ENCODE data around the gene COL28A1.

COL28A1 gene

DNA sequence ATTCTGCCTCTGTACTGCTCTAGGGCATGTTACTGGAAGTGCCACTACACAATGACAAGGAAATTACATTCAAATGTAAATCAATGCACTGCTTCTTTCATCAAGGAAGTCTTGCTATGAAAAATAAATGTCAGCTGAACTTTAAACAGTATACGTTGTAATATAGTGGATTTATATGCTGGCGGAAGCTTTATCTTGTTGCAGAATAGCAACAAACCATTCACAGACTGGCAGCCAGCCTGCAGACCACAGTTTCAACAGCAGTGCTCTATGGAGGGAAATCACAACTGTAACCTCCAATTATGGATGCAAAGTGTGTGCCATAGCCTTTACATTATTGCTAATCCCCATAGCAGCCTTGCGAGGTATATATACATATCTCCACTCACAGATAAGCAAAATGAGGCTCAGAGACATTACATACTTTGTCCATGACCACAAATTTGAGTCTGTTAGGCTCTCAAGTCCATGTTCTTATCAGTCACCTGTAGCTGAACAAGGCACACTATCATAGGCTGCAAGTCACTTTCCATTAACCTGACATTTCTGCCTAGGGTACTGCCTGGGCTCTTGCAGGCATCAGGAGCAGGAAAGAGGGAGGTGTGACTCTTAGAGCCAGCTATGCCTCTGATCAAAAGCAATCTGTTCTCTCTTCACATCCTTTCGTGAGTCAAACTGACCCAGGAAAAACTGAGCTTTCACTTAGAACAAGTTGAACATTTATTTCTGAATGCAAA lies 22.6 kb downstream of the COL28A1 start:
- Mint-ChIP-seq H3K27ac (no peak overlapping the region), H3K4me3 (no peak overlapping the region), H3K4me1 (no peaks in the 10 kb centered on the region), H3K27me3 (no peaks in the 10 kb centered on the region), H3K9me3 (no peaks in the 10 kb centered on the region)
- no peak for ATAC-seq
- no peak for DNase-seq

GRCh38 chr7:7510794-7511193 lies 24.9 kb downstream of the COL28A1 start:
- ATAC-seq: no peak
- Mint-ChIP-seq H3K4me1 (no peaks in the 10 kb centered on the region), H3K27ac (no peak overlapping the region), H3K9me3 (no peaks in the 10 kb centered on the region), H3K27me3 (no peaks in the 10 kb centered on the region), H3K4me3 (no peak overlapping the region)
- no peak for DNase-seq

GRCh38 chr7:7505915-7506314 lies 29.8 kb downstream of the COL28A1 start:
- H3K27me3 Mint-ChIP-seq: no peaks in the 10 kb centered on the region
- no peak overlapping the region for H3K4me3 Mint-ChIP-seq
- H3K27ac Mint-ChIP-seq: no peak overlapping the region
- no peaks in the 10 kb centered on the region for H3K4me1 Mint-ChIP-seq
- DNase-seq (no peak), ATAC-seq (no peak)
- no peaks in the 10 kb centered on the region for H3K9me3 Mint-ChIP-seq

GRCh38 chr7:7504910-7505704 lies 30.6 kb downstream of the COL28A1 start:
- no peaks in the 10 kb centered on the region for H3K27me3 Mint-ChIP-seq

GRCh38 chr7:7499892-7500291 lies 35.8 kb downstream of the COL28A1 start:
- no peaks in the 10 kb centered on the region for H3K27me3 Mint-ChIP-seq
- no peak for DNase-seq
- H3K4me3 Mint-ChIP-seq: no peak overlapping the region
- no peak overlapping the region for H3K27ac Mint-ChIP-seq
- no peaks in the 10 kb centered on the region for H3K9me3 Mint-ChIP-seq
- no peak for ATAC-seq
- H3K4me1 Mint-ChIP-seq: no peaks in the 10 kb centered on the region

More at GRCh38 chr7:7504910-7505704, 30.6 kb downstream of the COL28A1 start:
- Mint-ChIP-seq H3K27ac (no peak overlapping the region), H3K4me1 (no peaks in the 10 kb centered on the region), H3K9me3 (no peaks in the 10 kb centered on the region), H3K4me3 (no peak overlapping the region)
- DNase-seq (no peak), ATAC-seq (no peak)

DNA sequence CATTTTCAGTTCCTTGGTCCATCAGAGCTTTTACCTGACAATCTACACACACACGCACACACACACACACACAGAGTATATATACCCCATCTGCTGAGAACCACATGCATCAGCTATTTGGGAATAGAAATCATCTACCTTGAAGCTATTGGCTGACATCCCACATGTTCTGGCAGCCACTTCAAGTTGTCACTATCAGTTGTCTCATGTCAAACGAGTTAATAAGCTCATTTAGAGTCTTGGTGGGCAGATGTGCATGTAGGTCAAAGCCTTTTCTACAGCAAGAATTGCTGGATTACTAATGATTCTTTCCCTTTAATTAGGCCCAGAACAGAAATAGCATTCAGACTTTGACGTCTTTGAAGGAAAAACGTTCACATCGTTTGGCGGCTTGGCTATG lies 36.8 kb downstream of the COL28A1 start:
- H3K4me3 Mint-ChIP-seq: no peak overlapping the region
- H3K4me1 Mint-ChIP-seq: no peaks in the 10 kb centered on the region
- no peaks in the 10 kb centered on the region for H3K9me3 Mint-ChIP-seq
- H3K27me3 Mint-ChIP-seq: no peaks in the 10 kb centered on the region
- DNase-seq: no peak
- ATAC-seq: no peak
- no peak overlapping the region for H3K27ac Mint-ChIP-seq

DNA sequence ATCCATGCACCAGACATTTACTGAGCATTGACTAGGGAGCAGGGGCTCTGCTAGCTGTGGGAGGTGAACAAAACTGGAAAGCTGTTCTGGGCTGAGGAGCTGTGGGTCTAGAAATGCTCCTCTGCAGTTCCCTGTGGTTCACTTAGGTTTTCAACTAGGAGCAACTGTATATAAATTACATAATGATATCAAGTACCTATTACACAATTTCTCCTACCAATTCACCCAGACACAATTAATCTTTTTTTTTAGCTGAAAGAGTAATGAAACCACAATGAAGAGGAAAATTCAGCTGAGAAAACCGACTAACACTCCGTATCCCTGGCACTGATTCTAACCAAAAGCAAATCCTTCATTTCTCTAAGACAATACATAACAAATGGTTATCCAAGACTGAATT lies 39.4 kb downstream of the COL28A1 start:
- no peak overlapping the region for H3K27ac Mint-ChIP-seq
- no peak overlapping the region for H3K4me3 Mint-ChIP-seq
- no peaks in the 10 kb centered on the region for H3K4me1 Mint-ChIP-seq
- ATAC-seq: no peak
- no peaks in the 10 kb centered on the region for H3K27me3 Mint-ChIP-seq
- DNase-seq: no peak
- no peaks in the 10 kb centered on the region for H3K9me3 Mint-ChIP-seq

- Mint-ChIP-seq H3K27me3 (no peaks in the 10 kb centered on the region), H3K4me1 (no peaks in the 10 kb centered on the region), H3K27ac (no peak overlapping the region), H3K4me3 (no peak overlapping the region), H3K9me3 (no peaks in the 10 kb centered on the region)
- ATAC-seq (no peak), DNase-seq (no peak)
These were observed 40.5 kb downstream of the COL28A1 start for GRCh38 chr7:7495171-7495570.

DNA sequence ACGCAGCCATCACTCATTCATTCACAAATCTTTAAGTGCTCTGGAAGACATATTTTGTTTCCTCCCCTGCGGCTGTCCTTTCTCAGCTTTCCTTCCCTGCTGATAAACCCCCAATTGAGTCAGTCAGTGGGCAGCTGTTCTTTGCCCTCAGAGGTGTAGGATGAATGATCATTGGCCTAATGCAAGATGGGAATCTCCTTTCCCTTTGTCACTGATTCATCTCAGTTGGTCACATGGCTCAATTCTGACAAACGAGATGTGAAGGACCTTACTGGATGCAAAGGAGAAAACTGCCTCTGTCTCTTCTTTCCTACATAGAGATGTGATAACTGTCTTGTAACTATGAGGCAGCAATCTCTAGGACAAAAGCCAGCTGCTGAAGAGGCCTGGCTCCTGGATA lies 44.6 kb downstream of the COL28A1 start:
- ATAC-seq (no peak), DNase-seq (no peak)
- Mint-ChIP-seq H3K4me1 (no peaks in the 10 kb centered on the region), H3K27me3 (no peaks in the 10 kb centered on the region), H3K9me3 (peaks cover 0 to 7% of the 10 kb centered on the region in 2 donors), H3K4me3 (no peak overlapping the region), H3K27ac (no peak overlapping the region)

DNA sequence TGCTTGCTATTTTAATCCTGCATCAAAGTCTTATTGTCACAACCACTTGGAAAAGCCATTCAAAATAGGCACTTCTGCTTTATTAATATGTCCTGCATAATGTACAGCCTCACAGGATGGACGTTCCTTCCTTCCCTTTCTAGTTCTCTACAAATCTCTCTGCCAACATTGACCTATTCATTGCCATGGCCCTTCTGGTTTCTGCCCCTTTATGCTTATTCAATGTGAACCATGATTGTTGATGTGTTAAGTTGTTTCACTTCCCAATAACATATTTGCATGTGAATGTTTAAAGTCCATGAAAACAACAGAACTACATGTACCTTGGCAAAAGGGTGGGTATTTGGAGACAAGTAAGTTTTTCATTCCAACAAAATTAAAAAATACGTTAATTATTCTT lies 45.7 kb downstream of the COL28A1 start:
- Mint-ChIP-seq H3K4me1 (no peaks in the 10 kb centered on the region), H3K9me3 (peaks cover 0 to 7% of the 10 kb centered on the region in 2 donors), H3K27ac (no peak overlapping the region), H3K27me3 (no peaks in the 10 kb centered on the region), H3K4me3 (no peak overlapping the region)
- ATAC-seq (no peak), DNase-seq (no peak)

DNA sequence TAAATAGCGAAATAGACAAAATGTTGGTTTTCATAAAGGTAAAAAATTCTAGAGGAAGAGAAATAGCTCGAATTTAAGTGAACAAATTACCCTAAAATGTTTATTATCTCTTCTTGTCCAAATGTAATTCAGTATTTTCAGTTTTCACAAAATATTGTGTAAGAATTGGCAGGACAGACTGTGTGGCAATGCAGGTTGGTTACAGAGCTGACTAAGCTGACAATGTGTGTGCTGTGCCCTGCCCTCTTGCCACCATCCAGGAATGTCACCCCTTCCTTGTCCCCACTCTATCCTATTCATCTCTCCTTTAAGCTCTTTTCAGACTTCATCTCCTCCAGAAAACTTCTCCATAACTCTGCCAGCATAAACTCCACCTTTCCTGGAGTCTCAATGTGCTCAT lies 46.1 kb downstream of the COL28A1 start:
- no peak overlapping the region for H3K27ac Mint-ChIP-seq
- H3K4me1 Mint-ChIP-seq: no peaks in the 10 kb centered on the region
- no peaks in the 10 kb centered on the region for H3K27me3 Mint-ChIP-seq
- DNase-seq (no peak), ATAC-seq (no peak)
- H3K9me3 Mint-ChIP-seq: peaks cover 0 to 7% of the 10 kb centered on the region in 2 donors
- no peak overlapping the region for H3K4me3 Mint-ChIP-seq

GRCh38 chr7:7486362-7486761 lies 49.3 kb downstream of the COL28A1 start:
- no peak overlapping the region for H3K27ac Mint-ChIP-seq
- H3K27me3 Mint-ChIP-seq: no peaks in the 10 kb centered on the region
- DNase-seq (no peak), ATAC-seq (no peak)
- no peak overlapping the region for H3K4me3 Mint-ChIP-seq
- H3K4me1 Mint-ChIP-seq: no peaks in the 10 kb centered on the region
- peaks cover 7 to 11% of the 10 kb centered on the region in 2 donors for H3K9me3 Mint-ChIP-seq

GRCh38 chr7:7484072-7484471 lies 51.6 kb downstream of the COL28A1 start:
- Mint-ChIP-seq H3K27me3 (no peaks in the 10 kb centered on the region), H3K4me3 (no peak overlapping the region), H3K9me3 (peaks cover 7 to 11% of the 10 kb centered on the region in 2 donors), H3K4me1 (no peaks in the 10 kb centered on the region), H3K27ac (no peak overlapping the region)
- DNase-seq (no peak), ATAC-seq (no peak)

DNA sequence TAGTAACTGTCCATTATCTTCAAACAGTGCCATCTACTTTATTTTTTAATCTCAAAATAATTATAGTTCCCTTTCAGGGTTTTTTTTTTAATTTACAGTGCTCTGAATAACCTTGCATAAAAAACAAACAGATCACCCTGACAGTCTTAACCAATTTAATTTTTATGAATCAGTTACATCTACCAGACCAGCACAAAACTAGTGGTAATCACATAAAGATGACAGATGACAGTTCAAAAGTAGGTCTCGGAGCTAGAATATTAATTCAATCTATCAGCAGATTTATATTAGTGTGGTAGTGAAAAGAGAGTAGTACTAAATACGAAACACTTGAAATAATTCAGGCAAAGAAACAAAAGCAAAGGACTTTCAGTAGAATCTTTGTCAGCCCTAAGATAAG lies 53.9 kb downstream of the COL28A1 start:
- H3K4me1 Mint-ChIP-seq: no peaks in the 10 kb centered on the region
- DNase-seq (no peak), ATAC-seq (no peak)
- H3K27ac Mint-ChIP-seq: no peak overlapping the region
- H3K4me3 Mint-ChIP-seq: no peak overlapping the region
- H3K9me3 Mint-ChIP-seq: peaks cover 4 to 7% of the 10 kb centered on the region in 2 donors
- no peaks in the 10 kb centered on the region for H3K27me3 Mint-ChIP-seq

GRCh38 chr7:7479275-7479805 lies 56.3 kb downstream of the COL28A1 start:
- ATAC-seq: no peak
- Mint-ChIP-seq H3K27ac (no peak overlapping the region), H3K27me3 (no peaks in the 10 kb centered on the region), H3K4me3 (no peak overlapping the region), H3K9me3 (peaks cover 4 to 7% of the 10 kb centered on the region in 2 donors), H3K4me1 (no peaks in the 10 kb centered on the region)
- no peak for DNase-seq

DNA sequence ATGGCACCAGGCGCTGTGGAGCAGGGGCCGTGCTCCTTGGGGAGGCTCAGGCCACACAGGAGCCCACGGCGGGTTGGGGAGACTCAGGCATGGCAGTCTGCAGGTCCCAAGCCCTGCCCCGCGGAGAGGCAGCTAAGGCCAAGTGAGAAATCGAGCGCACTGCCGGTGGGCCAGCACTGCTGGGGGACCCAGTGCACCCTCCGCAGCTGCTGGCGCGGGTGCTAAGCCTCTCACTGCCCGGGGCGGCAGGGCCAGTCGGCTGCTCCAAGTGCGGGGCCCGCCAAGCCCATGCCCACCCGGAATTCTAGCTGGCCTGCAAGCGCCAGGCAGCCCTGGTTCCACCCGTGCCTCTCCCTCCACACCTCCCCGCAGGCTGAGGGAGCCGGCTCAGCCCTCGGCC lies 57.1 kb downstream of the COL28A1 start:
- DNase-seq (no peak), ATAC-seq (no peak)
- Mint-ChIP-seq H3K4me1 (no peaks in the 10 kb centered on the region), H3K27ac (no peak overlapping the region), H3K9me3 (peaks cover 4 to 7% of the 10 kb centered on the region in 2 donors), H3K4me3 (no peak overlapping the region), H3K27me3 (no peaks in the 10 kb centered on the region)
